WTC11 (cell line): ENCODE results near the gene RNF7. TPM values are rescaled to one million over a fixed set of nuclear protein-coding genes. Genes with fewer than 3 reads are reported as not detected.
A peak's percentile ranks its signal among the peaks of the same experiment; 100 is the strongest.

Experiments used
- ATAC-seq: fragments of 200-7000 bp; cut with Tn5 transposase; 2 replicates; pipeline ENCODE4 v1.10.0; 2021; ENCODE audit warnings: mild to moderate bottlenecking, moderate library complexity
- CTCF ChIA-PET: fragments of 300-600 bp; sonication (Branson Sonifier 250); formaldehyde crosslinking; loops from one replicate; lab custom pipeline; 2021; ENCODE audit warnings: antibody characterized with exemption; lab: Charles Lee
- POLR2A ChIA-PET: fragments of 350-600 bp; sonication (Branson Sonifier 250); formaldehyde crosslinking; loops from one replicate; lab custom pipeline; 2021; ENCODE audit warnings: antibody characterized with exemption; lab: Charles Lee
- DNase-seq: peaks from one replicate; pipeline ENCODE4 v3.0.0; 2021; ENCODE audit warnings: low spot score
- H3K27ac Mint-ChIP-seq: 2 replicates; pipeline ENCODE4 v1.8.0; 2021; ENCODE audit warnings: mixed read lengths
- H3K27me3 Mint-ChIP-seq: 2 replicates; pipeline ENCODE4 v1.8.0; 2021; ENCODE audit warnings: low read depth, mild to moderate bottlenecking, moderate library complexity, mixed read lengths
- H3K36me3 Mint-ChIP-seq: 2 replicates; pipeline ENCODE4 v1.8.0; 2021; ENCODE audit warnings: mixed read lengths
- H3K4me1 Mint-ChIP-seq: 2 replicates; pipeline ENCODE4 v1.8.0; 2022; ENCODE audit warnings: mixed read lengths
- H3K4me3 Mint-ChIP-seq: 2 replicates; pipeline ENCODE4 v1.8.0; 2021; ENCODE audit warnings: mild to moderate bottlenecking, moderate library complexity, mixed read lengths
- H3K9me3 Mint-ChIP-seq: 2 replicates; pipeline ENCODE4 v1.8.0; 2021; ENCODE audit warnings: mixed read lengths
- CBFB ChIP-seq: sonication (generic); formaldehyde crosslinking; IDR thresholded peaks from 2 replicates; pipeline ENCODE4 v1.8.1; 2022; ENCODE audit warnings: mild to moderate bottlenecking, low read depth, missing genetic modification reagents
- CREM ChIP-seq: sonication (generic); formaldehyde crosslinking; IDR thresholded peaks from 2 replicates; pipeline ENCODE4 v1.8.1; 2022; ENCODE audit warnings: mild to moderate bottlenecking, missing genetic modification reagents, moderate library complexity
- FOXP1 ChIP-seq: sonication (generic); formaldehyde crosslinking; IDR thresholded peaks from 2 replicates; pipeline ENCODE4 v1.8.0; 2022; ENCODE audit warnings: missing genetic modification reagents, mild to moderate bottlenecking, moderate library complexity, borderline replicate concordance
- GABPB1 ChIP-seq: sonication (generic); formaldehyde crosslinking; IDR thresholded peaks from 2 replicates; pipeline ENCODE4 v1.8.1; 2023; ENCODE audit warnings: mild to moderate bottlenecking, missing genetic modification reagents
- IRF2 ChIP-seq: sonication (generic); formaldehyde crosslinking; IDR thresholded peaks from 2 replicates; pipeline ENCODE4 v1.8.0; 2022; ENCODE audit warnings: low read depth, missing genetic modification reagents, borderline replicate concordance
- JAZF1 ChIP-seq: fragments of 250-450 bp; sonication (Bioruptor Pico); IDR thresholded peaks from 2 replicates; pipeline ENCODE4 v1.9.0; 2021; ENCODE audit warnings: moderate library complexity, mild to moderate bottlenecking, inconsistent platforms
- MXD4 ChIP-seq: fragments of 250-450 bp; sonication (Bioruptor Pico); IDR thresholded peaks from 2 replicates; pipeline ENCODE4 v1.8.0; 2021; ENCODE audit warnings: mild to moderate bottlenecking, moderate library complexity, borderline replicate concordance
- NFATC4 ChIP-seq: fragments of 250-450 bp; sonication (Bioruptor Pico); IDR thresholded peaks from 2 replicates; pipeline ENCODE4 v1.9.0; 2021; ENCODE audit warnings: mild to moderate bottlenecking
- NR1H2 ChIP-seq: sonication (generic); formaldehyde crosslinking; IDR thresholded peaks from 2 replicates; pipeline ENCODE4 v1.9.0; 2021; ENCODE audit warnings: mild to moderate bottlenecking, moderate library complexity, missing genetic modification reagents
- PRRX2 ChIP-seq: fragments of 250-450 bp; sonication (Bioruptor Pico); IDR thresholded peaks from 2 replicates; pipeline ENCODE4 v1.8.0; 2021; ENCODE audit warnings: mild to moderate bottlenecking
- RELA ChIP-seq: sonication (generic); formaldehyde crosslinking; IDR thresholded peaks from 2 replicates; pipeline ENCODE4 v1.8.1; 2022; ENCODE audit warnings: missing genetic modification reagents, mild to moderate bottlenecking, borderline replicate concordance
- SMAD3 ChIP-seq: sonication (generic); formaldehyde crosslinking; IDR thresholded peaks from 2 replicates; pipeline ENCODE4 v1.8.0; 2022; ENCODE audit warnings: missing genetic modification reagents, mild to moderate bottlenecking, borderline replicate concordance
- SMAD4 ChIP-seq: sonication (generic); formaldehyde crosslinking; IDR thresholded peaks from 2 replicates; pipeline ENCODE4 v1.8.0; 2022; ENCODE audit warnings: mild to moderate bottlenecking, missing genetic modification reagents
- TEAD1 ChIP-seq: sonication (generic); formaldehyde crosslinking; IDR thresholded peaks from 2 replicates; pipeline ENCODE4 v1.8.0; 2022; ENCODE audit warnings: mild to moderate bottlenecking, missing genetic modification reagents
- TEAD4 ChIP-seq: sonication (generic); formaldehyde crosslinking; IDR thresholded peaks from 2 replicates; pipeline ENCODE4 v1.8.0; 2022; ENCODE audit warnings: mild to moderate bottlenecking, missing genetic modification reagents
- ZNF121 ChIP-seq: sonication (generic); formaldehyde crosslinking; IDR thresholded peaks from 2 replicates; pipeline ENCODE4 v1.8.0; 2023; ENCODE audit warnings: missing genetic modification reagents
- ZNF138 ChIP-seq: sonication (generic); formaldehyde crosslinking; conservative IDR thresholded peaks from 2 replicates; pipeline ENCODE4 v1.8.1; 2022; ENCODE audit warnings: mild to moderate bottlenecking, moderate library complexity, missing genetic modification reagents
- ZNF317 ChIP-seq: sonication (generic); formaldehyde crosslinking; IDR thresholded peaks from 2 replicates; pipeline ENCODE4 v1.8.1; 2023; ENCODE audit warnings: low read depth, mild to moderate bottlenecking, moderate library complexity, missing genetic modification reagents, borderline replicate concordance
- ZNF396 ChIP-seq: fragments of 250-450 bp; sonication (Bioruptor Pico); IDR thresholded peaks from 2 replicates; pipeline ENCODE4 v1.8.0; 2021; ENCODE audit warnings: mild to moderate bottlenecking, moderate library complexity, borderline replicate concordance
- total RNA-seq: library from RNA; stranded (reverse); gene quantifications from 3 replicates; pipeline ENCODE4 v1.2.3, GENCODE V29; 2021
- TF ChIP-seq, protein P1 (sequence below): sonication (generic); formaldehyde crosslinking; IDR thresholded peaks from 2 replicates; pipeline ENCODE4 v1.8.0; 2022; ENCODE audit warnings: mild to moderate bottlenecking, missing genetic modification reagents
- TF ChIP-seq, protein P2 (sequence below): fragments of 250-450 bp; sonication (Bioruptor Pico); IDR thresholded peaks from 2 replicates; pipeline ENCODE4 v1.9.0; 2021; ENCODE audit warnings: mild to moderate bottlenecking
- TF ChIP-seq, protein P3 (sequence below): sonication (generic); formaldehyde crosslinking; conservative IDR thresholded peaks from 2 replicates; pipeline ENCODE4 v1.8.1; 2022; ENCODE audit warnings: mild to moderate bottlenecking, missing genetic modification reagents
- TF ChIP-seq, protein P4 (sequence below): sonication (generic); formaldehyde crosslinking; IDR thresholded peaks from 2 replicates; pipeline ENCODE4 v1.8.1; 2023; ENCODE audit warnings: mild to moderate bottlenecking, moderate library complexity, missing genetic modification reagents
- TF ChIP-seq, protein P5 (sequence below): sonication (generic); formaldehyde crosslinking; IDR thresholded peaks from 2 replicates; pipeline ENCODE4 v1.8.1; 2023; ENCODE audit warnings: mild to moderate bottlenecking, missing genetic modification reagents, moderate library complexity
- TF ChIP-seq, protein P6 (sequence below): sonication (generic); formaldehyde crosslinking; IDR thresholded peaks from 2 replicates; pipeline ENCODE4 v1.8.0; 2022; ENCODE audit warnings: mild to moderate bottlenecking, missing genetic modification reagents

RNF7 gene
- total RNA-seq, 1 experiment from 2014 or later = 133 TPM

DNA sequence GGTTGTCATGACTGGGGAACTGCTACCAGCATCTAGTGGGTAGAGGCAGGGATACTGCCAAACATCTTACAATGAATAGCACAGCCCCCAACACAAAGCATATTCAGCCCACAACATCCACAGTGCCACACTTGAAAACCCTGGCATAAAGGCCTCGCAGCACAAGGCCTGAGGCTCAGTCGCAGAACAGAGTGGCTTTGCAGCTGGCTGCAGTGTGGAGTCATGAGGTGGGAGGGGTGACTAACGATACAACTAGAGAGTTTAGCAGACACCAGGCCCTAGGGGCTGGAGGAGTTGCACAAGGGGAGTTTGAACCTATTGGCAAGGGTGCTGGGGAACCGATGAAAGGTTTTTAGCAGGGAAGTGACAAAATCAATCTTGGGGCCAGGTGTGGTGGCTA, 57.2 kb downstream of the RNF7 start (continued):
- TF ChIP-seq CREM (no peak), RELA (CRISPR knock-in tag) (no peak), NFATC4 (CRISPR knock-in tag) (no peak), ZNF138 (CRISPR knock-in tag) (no peak), FOXP1 (CRISPR knock-in tag) (no peak), NR1H2 (CRISPR knock-in tag) (no peak), GABPB1 (CRISPR knock-in tag) (no peak)
- TF ChIP-seq, protein P1, sequence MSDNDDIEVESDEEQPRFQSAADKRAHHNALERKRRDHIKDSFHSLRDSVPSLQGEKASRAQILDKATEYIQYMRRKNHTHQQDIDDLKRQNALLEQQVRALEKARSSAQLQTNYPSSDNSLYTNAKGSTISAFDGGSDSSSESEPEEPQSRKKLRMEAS (CRISPR knock-in tag) = no peak

DNA sequence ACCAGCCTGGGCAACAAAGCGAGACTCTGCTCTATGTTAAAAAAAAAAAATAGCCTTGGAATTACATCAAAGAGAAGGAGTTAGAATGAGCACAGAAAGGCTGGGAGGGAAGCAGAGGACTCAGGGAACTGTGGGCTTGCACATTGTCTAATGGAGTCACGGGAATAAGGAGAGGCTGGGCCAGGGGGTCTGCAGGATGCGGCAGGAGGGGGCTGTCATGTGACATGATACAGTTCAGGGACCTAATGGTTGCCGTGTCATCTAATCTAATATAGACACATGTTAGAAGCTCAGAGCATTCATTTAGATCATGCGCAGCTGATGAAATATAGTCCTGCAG, 57.6 kb downstream of the RNF7 start:
- H3K4me3 Mint-ChIP-seq = no peak overlapping the region
- TF ChIP-seq TEAD1 (CRISPR knock-in tag) = no peak
- no peak for TF ChIP-seq SMAD3
- TF ChIP-seq, protein P2, sequence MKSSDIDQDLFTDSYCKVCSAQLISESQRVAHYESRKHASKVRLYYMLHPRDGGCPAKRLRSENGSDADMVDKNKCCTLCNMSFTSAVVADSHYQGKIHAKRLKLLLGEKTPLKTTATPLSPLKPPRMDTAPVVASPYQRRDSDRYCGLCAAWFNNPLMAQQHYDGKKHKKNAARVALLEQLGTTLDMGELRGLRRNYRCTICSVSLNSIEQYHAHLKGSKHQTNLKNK (CRISPR knock-in tag) = no peak
- TF ChIP-seq SMAD4 (CRISPR knock-in tag) = no peak
- TF ChIP-seq ZNF396 (CRISPR knock-in tag) = no peak
- TF ChIP-seq, protein P3, sequence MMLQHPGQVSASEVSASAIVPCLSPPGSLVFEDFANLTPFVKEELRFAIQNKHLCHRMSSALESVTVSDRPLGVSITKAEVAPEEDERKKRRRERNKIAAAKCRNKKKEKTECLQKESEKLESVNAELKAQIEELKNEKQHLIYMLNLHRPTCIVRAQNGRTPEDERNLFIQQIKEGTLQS (CRISPR knock-in tag) = no peak
- TF ChIP-seq MXD4 = no peak
- no peak for TF ChIP-seq PRRX2 (CRISPR knock-in tag)
- TF ChIP-seq ZNF317 (CRISPR knock-in tag) = no peak
- TF ChIP-seq, protein P4, sequence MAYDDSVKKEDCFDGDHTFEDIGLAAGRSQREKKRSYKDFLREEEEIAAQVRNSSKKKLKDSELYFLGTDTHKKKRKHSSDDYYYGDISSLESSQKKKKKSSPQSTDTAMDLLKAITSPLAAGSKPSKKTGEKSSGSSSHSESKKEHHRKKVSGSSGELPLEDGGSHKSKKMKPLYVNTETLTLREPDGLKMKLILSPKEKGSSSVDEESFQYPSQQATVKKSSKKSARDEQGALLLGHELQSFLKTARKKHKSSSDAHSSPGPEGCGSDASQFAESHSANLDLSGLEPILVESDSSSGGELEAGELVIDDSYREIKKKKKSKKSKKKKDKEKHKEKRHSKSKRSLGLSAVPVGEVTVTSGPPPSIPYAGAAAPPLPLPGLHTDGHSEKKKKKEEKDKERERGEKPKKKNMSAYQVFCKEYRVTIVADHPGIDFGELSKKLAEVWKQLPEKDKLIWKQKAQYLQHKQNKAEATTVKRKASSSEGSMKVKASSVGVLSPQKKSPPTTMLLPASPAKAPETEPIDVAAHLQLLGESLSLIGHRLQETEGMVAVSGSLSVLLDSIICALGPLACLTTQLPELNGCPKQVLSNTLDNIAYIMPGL (CRISPR knock-in tag) = no peak
- TF ChIP-seq TEAD4 (CRISPR knock-in tag) = no peak
- no peak for TF ChIP-seq IRF2
- TF ChIP-seq, all 79 proteins: peak for 0

DNA sequence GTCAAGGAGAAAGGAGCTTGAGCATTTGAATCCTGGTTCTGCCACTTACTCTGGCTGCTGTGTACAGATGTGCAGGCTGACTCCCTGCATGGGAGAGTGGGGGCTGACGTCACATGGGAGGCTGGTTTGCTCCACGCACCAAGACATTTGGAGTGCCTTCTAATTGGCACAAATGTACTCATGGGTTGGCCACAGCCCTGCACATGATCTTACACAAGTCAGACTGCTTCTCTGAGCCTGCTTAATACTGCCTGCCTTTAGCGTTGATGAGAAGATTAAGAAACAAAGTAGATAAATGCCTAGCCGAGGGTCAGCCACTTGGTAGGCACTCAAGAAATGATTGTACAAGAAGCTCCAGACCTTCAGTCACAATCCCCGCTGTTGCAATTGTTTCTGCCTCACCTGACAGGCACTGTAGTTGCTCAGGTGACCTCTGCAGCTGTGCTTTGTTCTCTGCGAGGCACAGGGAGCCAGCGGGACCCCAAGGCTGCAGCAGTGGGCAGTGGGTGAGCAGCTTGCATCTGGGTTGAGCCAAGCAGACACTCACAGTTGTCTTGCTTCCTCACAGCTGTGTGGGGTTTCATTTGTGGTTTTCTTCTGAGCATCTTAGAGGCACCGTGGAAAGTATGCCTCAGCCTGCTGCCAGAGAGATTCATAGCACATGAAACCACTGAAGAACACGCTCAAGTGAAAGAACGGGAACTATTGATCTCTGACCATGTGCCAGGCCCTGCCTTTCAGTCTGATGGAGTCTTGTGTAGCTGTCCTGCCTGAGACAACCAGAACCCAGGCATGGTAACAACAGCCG, 58.2 kb downstream of the RNF7 start:
- Mint-ChIP-seq H3K27ac (peak overlapping the region; percentile 14; the same call in 1 of the 2 replicates), H3K9me3 (peaks cover 9% of the 10 kb centered on the region), H3K36me3 (peaks cover 3% of the 10 kb centered on the region)
- ChIA-PET CTCF (interaction anchor here (0.7 to 2.4 kb wide), 7 partner anchors 14 to 336 kb away, joined by 3 to 16 read pairs (median 5); no protein-coding TSS in a partner anchor), POLR2A (interaction anchor here (1.2 kb wide), 1 partner anchor 79 kb away, joined by 3 read pairs; no protein-coding TSS in a partner anchor)
- no peak for ATAC-seq
- DNase-seq = no peak
- TF ChIP-seq ZNF121 (CRISPR knock-in tag) = peak; percentile 91
- TF ChIP-seq JAZF1 (CRISPR knock-in tag) = no peak
- TF ChIP-seq, protein P5, sequence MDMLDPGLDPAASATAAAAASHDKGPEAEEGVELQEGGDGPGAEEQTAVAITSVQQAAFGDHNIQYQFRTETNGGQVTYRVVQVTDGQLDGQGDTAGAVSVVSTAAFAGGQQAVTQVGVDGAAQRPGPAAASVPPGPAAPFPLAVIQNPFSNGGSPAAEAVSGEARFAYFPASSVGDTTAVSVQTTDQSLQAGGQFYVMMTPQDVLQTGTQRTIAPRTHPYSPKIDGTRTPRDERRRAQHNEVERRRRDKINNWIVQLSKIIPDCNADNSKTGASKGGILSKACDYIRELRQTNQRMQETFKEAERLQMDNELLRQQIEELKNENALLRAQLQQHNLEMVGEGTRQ (CRISPR knock-in tag) = peak; percentile 42; the same call in 1 of the 2 replicates
- no peak for TF ChIP-seq CBFB (CRISPR knock-in tag)
- TF ChIP-seq, protein P4 (CRISPR knock-in tag) = no peak
- TF ChIP-seq, protein P6, sequence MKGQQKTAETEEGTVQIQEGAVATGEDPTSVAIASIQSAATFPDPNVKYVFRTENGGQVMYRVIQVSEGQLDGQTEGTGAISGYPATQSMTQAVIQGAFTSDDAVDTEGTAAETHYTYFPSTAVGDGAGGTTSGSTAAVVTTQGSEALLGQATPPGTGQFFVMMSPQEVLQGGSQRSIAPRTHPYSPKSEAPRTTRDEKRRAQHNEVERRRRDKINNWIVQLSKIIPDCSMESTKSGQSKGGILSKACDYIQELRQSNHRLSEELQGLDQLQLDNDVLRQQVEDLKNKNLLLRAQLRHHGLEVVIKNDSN (CRISPR knock-in tag) = peak; percentile 62; the same call in 1 of the 2 replicates
- TF ChIP-seq, all 79 proteins: peak for 3
- Mint-ChIP-seq H3K4me3 (no peak overlapping the region; the same call in 1 of the 2 replicates), H3K27me3 (peaks cover 33% of the 10 kb centered on the region), H3K4me1 (peaks cover 29% of the 10 kb centered on the region)

More for the DNA sequence above, 57.6 kb downstream of the RNF7 start:
- H3K27me3 Mint-ChIP-seq = peaks cover 33% of the 10 kb centered on the region
- H3K27ac Mint-ChIP-seq = peak overlapping the region; percentile 14; the same call in 1 of the 2 replicates
- DNase-seq (no peak), ATAC-seq (no peak)
- ChIA-PET CTCF (interaction anchor here (0.6 to 2.4 kb wide), 5 partner anchors 13 to 151 kb away, joined by 3 to 13 read pairs (median 4); no protein-coding TSS in a partner anchor), POLR2A (interaction anchor here (1.2 kb wide), 1 partner anchor 79 kb away, joined by 3 read pairs; no protein-coding TSS in a partner anchor)
- peaks cover 9% of the 10 kb centered on the region for H3K9me3 Mint-ChIP-seq
- H3K4me1 Mint-ChIP-seq = peaks cover 29% of the 10 kb centered on the region
- peaks cover 3% of the 10 kb centered on the region for H3K36me3 Mint-ChIP-seq
